HUDEP-2 (cell line): Measurements from ENCODE around the gene PDIA6.
"Not testable (repeated sequence)": the region's sequence is repeated elsewhere in the genome, so short reads cannot be mapped to it uniquely, and the experiment has no call there.

Experiments
- DNase-seq, 76 experiments: peaks; one replicate each; lab custom pipeline; 2025; ENCODE audit not compliant: unreplicated experiment in 76 of 76; lab: John Stamatoyannopoulos, UW

The PDIA6 gene

GRCh38 chr2:10811517-10811916 lies 1.1 kb downstream of the PDIA6 start:
- DNase-seq: peak in 1 of 76 experiments; percentile 9

- peak in 1 of 76 experiments; percentile 26 for DNase-seq
Measured at GRCh38 chr2:10810202-10811161, 2.1 kb downstream of the PDIA6 start.

GRCh38 chr2:10806543-10806942 lies 6.0 kb downstream of the PDIA6 start:
- no peak for DNase-seq

- not testable (repeated sequence) for DNase-seq
Measured at GRCh38 chr2:10805990-10806389, 6.6 kb downstream of the PDIA6 start.

GRCh38 chr2:10802657-10803056 lies 9.9 kb downstream of the PDIA6 start:
- no peak for DNase-seq

- no peak for DNase-seq
Measured at GRCh38 chr2:10800163-10800562, 12.4 kb downstream of the PDIA6 start.

- peak in 1 of 76 experiments; percentile 24 for DNase-seq
Measured at GRCh38 chr2:10798783-10799182, 13.8 kb downstream of the PDIA6 start.

- no peak for DNase-seq
Measured at GRCh38 chr2:10796703-10797102, 15.9 kb downstream of the PDIA6 start.

- no peak for DNase-seq
Measured at GRCh38 chr2:10795508-10796046, 17.0 kb downstream of the PDIA6 start.

- DNase-seq: peak in 19 of 76 experiments; percentile 3 to 51 (median 24)
Measured at GRCh38 chr2:10794876-10795275, 17.7 kb downstream of the PDIA6 start.

- no peak for DNase-seq
Measured at GRCh38 chr2:10793816-10794215, 18.8 kb downstream of the PDIA6 start.

- no peak for DNase-seq
Measured at GRCh38 chr2:10792660-10793400, 19.8 kb downstream of the PDIA6 start.

- no peak for DNase-seq
Measured at GRCh38 chr2:10792001-10792634, 20.5 kb downstream of the PDIA6 start.

GRCh38 chr2:10790228-10790973 lies 22.2 kb downstream of the PDIA6 start:
- no peak for DNase-seq

- no peak for DNase-seq
Measured at GRCh38 chr2:10788855-10789254, 23.7 kb downstream of the PDIA6 start.

- peak in 38 of 76 experiments; percentile 1 to 54 (median 26) for DNase-seq
Measured at GRCh38 chr2:10787176-10787968, 25.2 kb downstream of the PDIA6 start.

- no peak for DNase-seq
Measured at GRCh38 chr2:10786240-10786982, 26.2 kb downstream of the PDIA6 start.

GRCh38 chr2:10785260-10785659 lies 27.3 kb downstream of the PDIA6 start:
- DNase-seq: no peak

- no peak for DNase-seq
Measured at GRCh38 chr2:10784719-10785118, 27.9 kb downstream of the PDIA6 start.
